ENCODE results near the gene ARFGEF3.

- TF ChIP-seq REST (IDR thresholded peaks at IDR 0.05; ENCODE audit: low read depth, low read length) (no peak), USF2 (IDR thresholded peaks at IDR 0.05; ENCODE audit: borderline replicate concordance, low read depth, low read length) (no peak), EZH2 (IDR thresholded peaks at IDR 0.05; ENCODE audit: borderline replicate concordance, control insufficient read depth, low read depth, low read length) (no peak), CTCF (IDR thresholded peaks at IDR 0.05 in 2 of 3, conservative IDR thresholded peaks at IDR 0.05 in 1 of 3; ENCODE audit: control insufficient read depth in 2 of 3, extremely low read depth in 1 of 3, insufficient read depth in 1 of 3, low read depth in 3 of 3, low read length in 3 of 3) (no peak), POLR2AphosphoS5 (IDR thresholded peaks at IDR 0.05; ENCODE audit: low read length) (no peak), SIN3A (IDR thresholded peaks at IDR 0.05; ENCODE audit: low read depth, low read length) (no peak), JUND (IDR thresholded peaks at IDR 0.05; ENCODE audit: low read depth, low read length) (no peak), SKIL (IDR thresholded peaks at IDR 0.05; ENCODE audit: low read depth, poor library complexity, severe bottlenecking) (no peak), BRCA1 (IDR thresholded peaks at IDR 0.05; ENCODE audit: low read depth, low read length) (no peak), ATF7 (IDR thresholded peaks at IDR 0.05; ENCODE audit: low read depth) (no peak), JUNB (IDR thresholded peaks at IDR 0.05) (no peak)
These were observed 181.4 kb downstream of the ARFGEF3 start for GRCh38 chr6:138343112-138343511.

Data from GM12878 (cell line).